ENCODE data around the gene IDS. TPM values are rescaled to one million over a fixed set of nuclear protein-coding genes. Genes with fewer than 3 reads are reported as not detected.
"Not testable (repeated sequence)": the region's sequence is repeated elsewhere in the genome, so short reads cannot be mapped to it uniquely, and the experiment has no call there.

Gene IDS
- total RNA-seq, 1 donor from 2014 or later = 25.3 TPM

GRCh38 chrX:149527705-149528104, 22.6 kb upstream of the IDS start:
- Mint-ChIP-seq H3K9me3 (no peaks in the 10 kb centered on the region), H3K36me3 (ENCODE audit: low read depth) (peaks cover 6% of the 10 kb centered on the region), H3K4me1 (peaks cover 4% of the 10 kb centered on the region), H3K27me3 (ENCODE audit: low read depth) (no peaks in the 10 kb centered on the region), H3K4me3 (no peak overlapping the region), H3K27ac (ENCODE audit: unreplicated experiment) (no peak overlapping the region)
- DNase-seq (ENCODE audit: low read depth, low spot score) = no peak
- peak; percentile 53 for TF ChIP-seq CTCF (conservative IDR thresholded peaks at IDR 0.05)

- not testable (repeated sequence) for H3K27me3 Mint-ChIP-seq (ENCODE audit: low read depth); H3K36me3 Mint-ChIP-seq (ENCODE audit: low read depth); H3K9me3 Mint-ChIP-seq; DNase-seq (ENCODE audit: low read depth, low spot score); H3K4me3 Mint-ChIP-seq; H3K27ac Mint-ChIP-seq (ENCODE audit: unreplicated experiment); H3K4me1 Mint-ChIP-seq
These were observed 21.4 kb upstream of the IDS start for GRCh38 chrX:149526318-149527033.

- H3K4me3 Mint-ChIP-seq; DNase-seq (ENCODE audit: low read depth, low spot score); H3K4me1 Mint-ChIP-seq; H3K27me3 Mint-ChIP-seq (ENCODE audit: low read depth); H3K9me3 Mint-ChIP-seq; H3K36me3 Mint-ChIP-seq (ENCODE audit: low read depth): not testable (repeated sequence)
- H3K27ac Mint-ChIP-seq (ENCODE audit: unreplicated experiment) = peak overlapping the region; percentile 57
These were observed 20.8 kb upstream of the IDS start for GRCh38 chrX:149525903-149526302.

GRCh38 chrX:149525389-149525788, 20.3 kb upstream of the IDS start:
- not testable (repeated sequence) for H3K27me3 Mint-ChIP-seq (ENCODE audit: low read depth); H3K27ac Mint-ChIP-seq (ENCODE audit: unreplicated experiment); DNase-seq (ENCODE audit: low read depth, low spot score); H3K36me3 Mint-ChIP-seq (ENCODE audit: low read depth); H3K9me3 Mint-ChIP-seq; H3K4me3 Mint-ChIP-seq; H3K4me1 Mint-ChIP-seq

- Mint-ChIP-seq H3K27me3 (ENCODE audit: low read depth) (peaks cover 4% of the 10 kb centered on the region), H3K4me3 (no peak overlapping the region), H3K4me1 (peaks cover 7% of the 10 kb centered on the region), H3K36me3 (ENCODE audit: low read depth) (peaks cover under 1% of the 10 kb centered on the region), H3K27ac (ENCODE audit: unreplicated experiment) (no peak overlapping the region), H3K9me3 (peaks cover 3% of the 10 kb centered on the region)
- DNase-seq (ENCODE audit: low read depth, low spot score) = no peak
- no peak for TF ChIP-seq CTCF (conservative IDR thresholded peaks at IDR 0.05)
These were observed 17.8 kb upstream of the IDS start for GRCh38 chrX:149522916-149523315.

GRCh38 chrX:149521438-149521837, 16.3 kb upstream of the IDS start:
- Mint-ChIP-seq H3K36me3 (ENCODE audit: low read depth) (peaks cover 4% of the 10 kb centered on the region), H3K27ac (ENCODE audit: unreplicated experiment) (no peak overlapping the region), H3K4me3 (no peak overlapping the region), H3K4me1 (peaks cover 3% of the 10 kb centered on the region), H3K9me3 (peaks cover 3% of the 10 kb centered on the region), H3K27me3 (ENCODE audit: low read depth) (peaks cover 4% of the 10 kb centered on the region)
- no peak for TF ChIP-seq CTCF (conservative IDR thresholded peaks at IDR 0.05)
- DNase-seq (ENCODE audit: low read depth, low spot score) = no peak

- not testable (repeated sequence) for H3K9me3 Mint-ChIP-seq; DNase-seq (ENCODE audit: low read depth, low spot score); H3K27me3 Mint-ChIP-seq (ENCODE audit: low read depth); H3K4me3 Mint-ChIP-seq; H3K36me3 Mint-ChIP-seq (ENCODE audit: low read depth); H3K27ac Mint-ChIP-seq (ENCODE audit: unreplicated experiment); H3K4me1 Mint-ChIP-seq
These were observed 15.7 kb upstream of the IDS start for GRCh38 chrX:149520636-149521277.

Data from neural crest cell (in vitro differentiated cells).